Skeletal muscle tissue (tissue), 5 donors: ENCODE measurements around the gene A4GALT. TPM values are rescaled to one million over a fixed set of nuclear protein-coding genes. Genes with fewer than 3 reads are reported as not detected.

Experiments
- H3K27ac ChIP-seq: one replicate; pipeline ENCODE4 v1.7.0; 2013; ENCODE audit warnings: mild to moderate bottlenecking, low read depth, low read length, inconsistent platforms
- H3K27me3 ChIP-seq, 3 donors: one replicate each; pipeline ENCODE4 v1.7.0; 2013; ENCODE audit warnings: low read length in 3 of 3; ENCODE audit not compliant: control insufficient read depth in 3 of 3, insufficient read depth in 3 of 3
- H3K36me3 ChIP-seq, 3 donors: one replicate each; pipeline ENCODE4 v1.7.0; 2013; ENCODE audit warnings: low read length in 3 of 3; ENCODE audit not compliant: control insufficient read depth in 3 of 3, insufficient read depth in 3 of 3
- H3K4me1 ChIP-seq, 3 donors: one replicate each; pipeline ENCODE4 v1.7.0; 2013; ENCODE audit warnings: low read length in 3 of 3, mild to moderate bottlenecking in 3 of 3; ENCODE audit not compliant: control insufficient read depth in 3 of 3, insufficient read depth in 3 of 3
- H3K4me3 ChIP-seq, 3 donors: one replicate each; pipeline ENCODE4 v1.7.0; 2013; ENCODE audit warnings: low read length in 3 of 3
- H3K9ac ChIP-seq, 3 donors: one replicate each; pipeline ENCODE4 v1.7.0; 2013; ENCODE audit warnings: low read length in 3 of 3, mild to moderate bottlenecking in 3 of 3, moderate library complexity in 2 of 3, low read depth in 1 of 3
- H3K9me3 ChIP-seq, 3 donors: one replicate each; pipeline ENCODE4 v1.7.0; 2013; ENCODE audit warnings: low read length in 3 of 3; ENCODE audit not compliant: control insufficient read depth in 3 of 3
- small RNA-seq: library from RNA; depleted of rRNA; stranded (forward); fragments of <200 nt; gene quantifications from one replicate; pipeline ENCODE3, GENCODE V24; 2014
- total RNA-seq: library from RNA; depleted of rRNA; stranded (reverse); fragments of >200 nt; gene quantifications from one replicate; pipeline ENCODE4 v1.2.3, GENCODE V29; 2014
- donor health status: Osteomylitis.

The A4GALT gene
- total RNA-seq, 1 donor from 2014 or later = 18.3 TPM

DNA sequence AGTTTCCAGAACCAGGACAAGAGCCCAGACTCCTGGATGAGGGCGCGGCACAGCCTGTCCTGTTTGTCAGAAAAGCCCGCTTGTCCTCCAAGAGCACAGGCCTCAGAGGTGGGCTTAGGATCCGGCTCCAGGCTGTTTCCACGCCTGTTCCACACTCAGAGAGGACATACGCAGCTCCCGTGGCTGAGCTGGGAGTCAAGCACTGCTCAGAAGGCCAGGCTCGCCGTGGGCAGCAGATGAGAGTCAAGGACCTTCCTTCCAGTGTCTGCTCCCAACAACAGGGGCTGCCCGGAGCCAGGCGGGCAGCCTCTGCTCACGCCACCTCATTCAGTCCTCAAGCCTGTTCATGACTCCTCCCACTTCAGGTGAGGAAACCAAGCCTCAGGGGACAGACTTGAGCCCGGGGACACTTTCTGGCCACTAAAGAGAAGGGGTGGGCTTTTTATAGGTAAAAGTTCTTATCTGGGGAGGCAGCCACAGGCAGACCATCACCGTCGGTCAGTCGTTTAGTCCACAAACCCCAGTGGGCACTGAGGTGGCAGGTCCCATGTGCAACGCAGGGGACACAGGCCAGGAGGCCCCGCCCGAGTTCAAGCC lies 75.2 kb downstream of the A4GALT start:
- Histone ChIP-seq H3K27ac (peak overlapping the region; percentile 95), H3K9ac (peak overlapping the region; percentile 80 to 99 (median 98)), H3K4me3 (peak overlapping the region; percentile 60 to 70 (median 68)), H3K36me3 (no peaks in the 10 kb centered on the region), H3K27me3 (no peaks in the 10 kb centered on the region), H3K9me3 (no peaks in the 10 kb centered on the region), H3K4me1 (peaks cover 59 to 67% (median 62%) of the 10 kb centered on the region in 3 donors)

GRCh38 chr22:42644422-42645340 lies 76.0 kb downstream of the A4GALT start:
- no peaks in the 10 kb centered on the region for H3K9me3 ChIP-seq
- no peaks in the 10 kb centered on the region for H3K36me3 ChIP-seq
- H3K4me1 ChIP-seq = peaks cover 59 to 67% (median 62%) of the 10 kb centered on the region in 3 donors
- H3K27me3 ChIP-seq = no peaks in the 10 kb centered on the region
- peak overlapping the region; percentile 52 to 70 (median 68) for H3K4me3 ChIP-seq
- H3K9ac ChIP-seq = peak overlapping the region; percentile 80 to 99 (median 98)
- H3K27ac ChIP-seq = peak overlapping the region; percentile 95

DNA sequence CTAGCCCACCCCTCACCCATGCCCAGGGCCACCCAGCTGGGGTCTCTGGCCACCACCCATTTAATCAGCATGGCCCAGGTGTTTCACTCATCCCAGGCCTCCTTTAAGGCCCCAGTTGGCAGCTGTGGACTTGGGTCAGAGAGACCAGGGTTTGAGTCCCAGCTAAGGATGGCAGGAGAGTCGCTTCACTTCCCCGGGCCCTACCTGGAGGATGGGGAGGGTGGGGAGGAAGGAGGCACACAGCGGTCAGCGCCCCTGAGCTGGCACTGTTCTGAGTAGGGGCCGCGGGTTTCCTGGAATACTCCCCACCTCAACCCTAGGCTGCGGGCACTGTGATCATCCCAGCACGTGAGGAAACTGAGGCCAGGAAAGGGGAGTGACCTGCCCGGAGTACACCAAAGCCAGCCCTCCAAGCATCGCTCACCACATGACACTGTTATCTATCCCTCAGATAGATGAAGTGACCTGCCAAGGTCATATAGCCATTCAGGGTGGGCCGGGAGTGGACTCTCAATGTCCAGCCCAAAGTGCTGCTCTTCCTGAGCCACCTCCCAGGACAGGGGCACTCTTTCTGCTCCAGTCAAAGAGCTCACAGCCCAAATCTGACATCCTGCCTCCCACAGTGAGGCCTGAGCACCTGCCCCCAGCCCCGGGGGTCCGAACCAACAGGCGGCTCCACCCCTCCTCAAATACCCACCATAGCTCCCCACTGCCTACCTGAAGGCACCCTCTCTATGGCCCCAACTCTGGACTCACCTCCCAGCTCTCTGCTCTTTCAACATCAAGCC lies 76.8 kb downstream of the A4GALT start:
- Histone ChIP-seq H3K27ac (peak overlapping the region; percentile 95), H3K36me3 (no peaks in the 10 kb centered on the region), H3K4me3 (peak overlapping the region; percentile 22 to 70 (median 52)), H3K9ac (peak overlapping the region; percentile 80 to 99 (median 98)), H3K27me3 (no peaks in the 10 kb centered on the region), H3K4me1 (peaks cover 59 to 67% (median 65%) of the 10 kb centered on the region in 3 donors), H3K9me3 (no peaks in the 10 kb centered on the region)

DNA sequence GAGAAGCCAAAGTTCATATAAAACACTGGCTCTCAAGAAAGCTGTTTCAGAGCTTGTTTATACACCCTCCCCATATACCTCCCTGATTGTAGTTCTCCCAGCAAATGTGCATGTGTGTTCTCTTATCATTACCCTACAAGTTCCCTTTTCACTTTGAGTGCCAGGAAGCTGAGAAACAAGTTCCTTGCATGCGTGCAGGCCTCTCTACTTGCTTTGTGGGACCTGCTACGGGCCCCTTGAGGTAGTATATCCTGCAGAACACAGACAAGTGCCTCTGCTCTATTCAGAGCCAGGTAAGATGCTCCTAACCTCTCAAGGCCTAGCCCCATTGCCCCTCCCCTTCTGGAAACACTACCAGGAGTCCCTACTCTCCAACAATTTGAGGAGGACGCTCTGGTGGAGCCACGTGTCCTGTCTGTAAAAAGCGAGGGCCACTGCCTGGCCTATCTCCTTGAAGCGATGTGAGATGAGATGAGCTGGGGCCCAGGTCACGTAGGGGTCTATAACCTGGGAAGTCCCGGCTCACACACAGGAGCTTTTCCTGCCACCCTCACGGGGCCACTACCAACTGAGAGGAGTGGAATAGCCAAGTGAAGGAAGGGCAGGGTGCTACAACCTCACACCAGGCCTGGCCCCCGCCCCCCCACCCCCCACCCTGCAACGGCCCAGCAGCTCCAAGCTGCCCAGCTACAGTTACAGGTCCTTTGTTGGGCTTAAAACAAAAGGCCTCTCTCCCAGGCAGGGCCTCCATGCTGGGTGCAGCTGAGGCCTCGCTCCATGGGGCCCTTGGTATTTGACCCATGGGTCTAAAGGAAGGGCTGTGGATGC lies 77.7 kb downstream of the A4GALT start:
- Histone ChIP-seq H3K4me3 (no peak overlapping the region), H3K27me3 (no peaks in the 10 kb centered on the region), H3K27ac (peak overlapping the region; percentile 95), H3K9me3 (no peaks in the 10 kb centered on the region), H3K9ac (peak overlapping the region; percentile 80 to 99 (median 98)), H3K36me3 (no peaks in the 10 kb centered on the region), H3K4me1 (peaks cover 53 to 60% (median 57%) of the 10 kb centered on the region in 3 donors)

Small RNA genes lying within 50 kb of the gene (small RNA-seq; reads per million reads assigned to genes)
- not detected for gene RF00019

Other genes starting within 250 kb of the A4GALT start
- 13.0 TPM for gene RRP7A, start 201.1 kb downstream of the A4GALT start, total RNA-seq
- 2.6 TPM for gene SERHL2, start 166.9 kb downstream of the A4GALT start, total RNA-seq
- 22.4 TPM for gene POLDIP3, start 106.0 kb downstream of the A4GALT start, total RNA-seq
- gene ATP5MGL, start 80.3 kb downstream of the A4GALT start, total RNA-seq = not detected
- 28.7 TPM for gene CYB5R3, start 71.5 kb downstream of the A4GALT start, total RNA-seq
- 32.9 TPM for gene ARFGAP3, start 136.4 kb upstream of the A4GALT start, total RNA-seq